ENCODE measurements around the gene KIF11.

KIF11 gene

DNA sequence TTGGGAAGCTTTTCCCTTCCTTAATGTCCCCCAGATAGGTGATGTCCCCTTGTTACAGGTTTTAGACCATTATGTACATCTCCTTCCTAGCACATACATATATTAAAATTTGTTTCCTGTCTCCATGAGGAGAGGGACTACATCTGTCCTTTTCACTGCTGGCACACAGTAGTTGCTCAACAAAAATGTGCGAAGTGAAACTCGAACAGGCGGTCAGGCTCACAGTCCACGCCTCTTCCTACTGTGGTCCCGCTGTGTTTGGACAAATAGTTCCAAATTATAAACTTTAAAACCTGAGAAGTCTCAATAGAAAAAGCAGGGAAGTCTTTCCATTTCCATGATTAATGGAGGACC is 95.6 kb downstream of the KIF11 start:
- no peak for DNase-seq

DNA sequence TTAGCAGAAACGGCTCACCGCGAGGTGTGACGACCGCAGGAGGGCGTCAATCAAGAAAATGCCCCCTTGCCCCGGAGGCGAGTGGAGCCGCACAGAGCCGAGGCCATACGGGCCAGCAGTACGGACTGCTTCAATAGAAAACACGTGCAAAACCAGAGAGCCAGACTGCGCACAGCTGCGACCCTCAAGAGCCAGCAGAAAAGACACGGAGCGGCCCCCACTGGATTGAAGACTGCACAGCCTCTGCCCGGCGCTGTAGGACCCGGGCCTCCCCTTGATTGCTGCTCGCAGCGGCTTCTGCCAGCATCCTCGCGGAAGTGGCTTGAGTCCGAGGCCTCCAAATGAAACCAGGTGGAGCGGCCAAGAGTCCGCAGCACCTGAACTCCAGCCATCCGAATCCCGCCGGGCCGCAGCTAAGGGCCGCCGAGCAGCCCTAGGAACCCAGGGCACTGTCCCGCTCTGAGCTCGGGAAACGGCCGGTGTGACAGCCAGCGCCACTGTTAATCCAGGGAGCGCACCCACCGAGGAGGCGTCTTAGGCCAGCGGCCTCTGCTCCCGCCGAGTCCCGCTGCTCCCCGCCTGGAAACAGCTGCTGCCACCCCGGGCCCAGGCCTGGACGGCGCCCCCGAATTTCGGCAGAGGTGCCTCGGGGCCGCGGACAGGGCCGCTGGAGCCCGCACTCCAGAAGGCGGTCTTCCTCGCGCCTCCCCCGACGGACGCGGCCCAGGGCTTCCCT is 96.2 kb downstream of the KIF11 start:
- DNase-seq, result peak; percentile 9

- peak; percentile 29 for DNase-seq
Measured at GRCh38 chr10:92689663-92690210, 96.8 kb downstream of the KIF11 start, which contains the start of gene HHEX. Gene HHEX, plus strand, starts transcription at chr10:92689955. Its CDS starts 32 bp downstream, at chr10:92689987.

GRCh38 chr10:92690211-92690914 is 97.4 kb downstream of the KIF11 start:
- DNase-seq, result peak; percentile 47

GRCh38 chr10:92690915-92691590 is 98.1 kb downstream of the KIF11 start:
- no peak for DNase-seq

DNA sequence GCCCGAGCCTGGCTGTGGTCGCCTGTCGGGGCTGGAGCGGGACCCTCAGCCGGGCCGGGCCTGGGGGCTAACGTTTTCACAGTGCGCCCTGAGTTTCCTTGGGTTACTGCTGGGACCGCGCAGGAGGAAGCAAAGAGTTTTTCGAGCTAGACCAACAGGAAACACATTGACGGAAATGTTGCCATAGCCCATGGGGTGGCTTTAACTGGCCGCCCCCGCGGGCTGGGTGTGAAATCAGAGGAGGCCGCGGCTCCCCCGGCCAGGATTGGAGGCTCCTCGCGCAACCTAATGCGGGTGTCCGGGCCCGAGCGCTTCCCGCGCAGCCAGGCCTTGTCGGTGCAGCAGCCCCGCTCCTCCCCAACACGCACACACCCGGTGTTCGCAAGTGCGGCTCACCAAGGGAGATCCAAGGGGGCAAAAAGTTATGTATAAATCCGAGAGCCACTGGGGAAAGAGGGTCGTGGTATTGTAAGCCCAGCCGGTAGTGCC is 98.7 kb downstream of the KIF11 start:
- no peak for DNase-seq

DNA sequence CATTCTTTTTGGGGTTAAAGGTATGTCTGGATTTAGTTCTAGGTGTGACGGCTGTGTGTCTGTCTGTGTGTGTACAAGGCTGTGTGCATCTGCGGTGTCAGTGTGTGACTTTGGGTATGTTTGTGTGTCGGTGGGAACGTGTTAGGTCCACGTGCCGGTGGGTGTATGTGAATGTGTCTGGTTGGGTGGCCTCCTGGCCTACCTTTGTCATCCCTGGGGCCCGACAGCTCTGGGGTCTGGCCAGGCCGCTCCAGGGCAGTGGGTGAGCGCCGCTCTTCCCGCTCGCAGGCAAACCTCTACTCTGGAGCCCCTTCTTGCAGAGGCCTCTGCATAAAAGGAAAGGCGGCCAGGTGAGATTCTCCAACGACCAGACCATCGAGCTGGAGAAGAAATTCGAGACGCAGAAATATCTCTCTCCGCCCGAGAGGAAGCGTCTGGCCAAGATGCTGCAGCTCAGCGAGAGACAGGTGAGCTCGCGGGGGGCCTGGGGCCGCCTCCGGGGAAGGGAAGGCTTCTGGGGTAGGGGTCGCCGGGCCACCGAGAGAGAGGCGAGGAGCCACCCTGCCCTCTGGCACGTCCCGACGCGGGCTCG is 99.2 kb downstream of the KIF11 start:
- no peak for DNase-seq

DNA sequence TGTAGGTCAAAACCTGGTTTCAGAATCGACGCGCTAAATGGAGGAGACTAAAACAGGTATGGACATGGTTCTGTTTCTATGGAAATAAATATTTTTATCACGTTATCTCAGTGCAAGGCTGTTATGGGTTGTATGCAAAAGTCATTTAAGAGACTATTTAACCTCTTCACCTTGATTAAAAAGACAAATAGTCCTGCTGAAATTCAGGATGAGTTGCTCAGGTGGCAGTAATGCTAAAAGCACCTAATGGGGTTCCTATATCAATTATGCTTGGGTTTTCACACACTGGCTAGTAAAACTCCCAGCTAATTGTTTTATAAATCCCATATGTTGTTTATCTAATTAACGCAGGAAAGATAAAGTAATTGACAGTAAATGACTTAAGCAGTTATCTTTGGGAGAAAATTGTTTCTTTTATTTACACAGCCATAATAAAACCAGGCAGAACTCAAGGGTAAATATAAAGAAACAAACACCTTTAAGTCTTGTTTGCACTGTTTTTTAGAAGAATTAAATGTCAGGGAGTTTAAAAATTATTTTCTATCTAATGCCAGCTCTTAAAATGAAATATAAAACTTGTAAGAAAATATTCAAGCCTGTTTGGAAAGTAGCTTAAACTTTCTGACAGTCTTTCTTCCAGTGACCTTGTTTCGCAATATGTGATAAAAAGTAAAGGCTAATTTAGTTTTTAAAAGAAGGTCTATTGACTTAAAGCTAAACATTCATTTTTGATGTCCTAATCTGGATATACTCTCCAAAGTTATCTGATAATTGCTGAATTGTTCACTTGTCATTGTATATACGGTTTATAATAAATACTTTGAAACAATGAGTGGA is 100.0 kb downstream of the KIF11 start:
- DNase-seq, result no peak

- DNase-seq, result no peak
Measured at GRCh38 chr10:92693534-92693893, 100.6 kb downstream of the KIF11 start.

DNA sequence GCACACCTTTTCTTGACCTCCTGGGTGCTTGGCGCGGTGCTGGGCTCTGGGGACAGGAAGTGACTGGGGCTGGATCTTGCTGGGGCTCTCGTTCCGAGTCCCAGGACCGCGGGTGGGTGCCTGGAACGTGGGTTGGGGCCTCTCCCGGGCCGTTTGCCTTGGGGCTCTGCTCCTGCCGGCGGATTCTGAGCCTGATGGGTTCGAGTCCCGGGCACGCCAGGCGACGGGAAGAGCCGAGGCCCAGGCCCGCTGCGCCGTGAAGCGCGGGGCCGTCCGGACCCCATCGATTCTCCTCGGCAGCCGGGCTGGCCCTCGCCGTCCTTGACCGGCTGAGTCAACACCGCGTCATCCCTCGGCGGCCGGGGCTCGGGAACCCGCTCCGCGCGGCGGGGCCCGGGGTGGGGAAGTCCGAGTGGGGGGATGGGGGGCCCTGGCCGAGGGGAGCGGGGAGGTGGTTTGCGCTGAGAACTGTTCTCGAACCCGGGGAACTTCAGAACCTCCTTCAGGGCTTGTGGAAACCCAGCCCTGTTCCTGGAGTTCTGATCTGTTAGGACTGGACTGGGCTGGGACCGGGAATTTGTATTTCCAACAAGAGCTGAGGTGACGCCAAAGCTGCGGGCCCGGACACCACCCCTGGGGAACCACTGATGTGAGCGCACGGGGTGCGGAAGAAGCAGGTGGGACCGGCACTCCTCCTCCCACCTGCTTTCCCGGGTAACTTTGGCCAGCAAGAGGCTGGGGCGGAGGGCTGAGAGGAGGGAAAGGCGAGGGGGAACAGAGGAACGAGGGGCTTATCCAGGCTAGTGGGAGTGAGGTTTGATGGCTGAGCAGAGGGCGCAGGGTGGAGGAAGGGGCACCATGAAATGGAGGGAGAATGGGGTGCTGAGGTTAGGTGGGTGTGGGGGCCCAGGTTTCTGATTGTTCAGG is 103.0 kb downstream of the KIF11 start:
- DNase-seq, result no peak

GRCh38 chr10:92696606-92697383 is 103.9 kb downstream of the KIF11 start:
- DNase-seq, result no peak

- DNase-seq, result no peak
Measured at GRCh38 chr10:92697663-92698511, 105.0 kb downstream of the KIF11 start.

DNA sequence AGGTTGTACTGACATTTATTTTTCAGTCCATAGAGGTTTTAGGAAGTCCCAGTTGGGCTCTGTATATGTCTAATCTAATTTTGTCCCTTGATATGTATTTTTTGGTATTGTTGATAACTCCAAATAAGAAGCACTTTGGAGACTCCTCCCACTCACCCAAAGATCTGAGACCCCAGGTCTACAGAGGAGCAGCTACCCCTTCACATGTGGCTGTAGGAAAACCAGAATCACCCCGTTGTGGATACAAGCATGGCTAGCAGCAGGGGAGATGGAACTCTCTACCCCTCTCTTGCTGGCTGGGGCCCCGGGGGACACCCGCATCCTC is 106.2 kb downstream of the KIF11 start:
- no peak for DNase-seq

DNA sequence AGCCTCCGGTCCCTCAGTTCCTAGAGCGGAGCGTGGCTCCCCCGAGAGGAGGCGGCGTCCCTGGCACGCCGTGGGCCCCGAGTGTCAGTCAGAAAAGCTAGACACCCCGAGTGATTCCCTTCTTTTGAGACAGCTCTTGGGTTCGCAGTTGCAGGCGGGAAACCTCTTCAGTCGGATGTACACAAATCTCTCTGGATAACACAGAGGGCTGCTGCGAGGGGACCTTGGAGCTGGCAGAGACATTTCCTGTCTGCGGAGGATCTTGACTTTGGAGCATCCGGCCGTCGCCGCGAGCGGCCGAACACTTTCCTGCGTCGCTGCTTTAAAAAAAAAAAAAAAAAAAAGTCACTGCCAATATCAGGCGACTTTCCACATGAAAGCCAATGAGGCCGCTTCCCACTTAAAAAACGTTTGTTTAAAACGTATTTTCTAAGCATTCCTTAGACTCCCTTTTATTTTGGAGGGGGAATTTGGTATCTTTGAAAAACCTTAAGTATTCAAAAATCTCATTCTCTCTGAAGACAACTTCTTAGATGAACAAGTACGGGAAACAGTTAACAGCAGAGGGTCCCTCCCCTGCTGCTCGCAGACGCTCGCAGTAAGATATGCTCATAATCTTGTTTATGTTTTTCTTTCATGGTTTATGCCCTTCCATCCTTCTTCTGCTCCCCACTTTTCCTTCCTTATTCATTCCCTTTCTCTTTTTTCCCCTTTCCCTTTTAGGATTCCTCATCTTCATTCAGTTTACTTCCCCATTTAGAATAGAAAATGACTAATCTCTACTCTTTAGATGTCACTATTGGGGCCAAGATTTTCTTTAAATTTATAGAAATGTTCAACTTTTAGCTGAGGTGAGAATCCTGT is 106.8 kb downstream of the KIF11 start:
- no peak for DNase-seq

GRCh38 chr10:92702301-92702916 is 109.5 kb downstream of the KIF11 start:
- no peak for DNase-seq

Data from stimulated activated CD4-positive, alpha-beta T cell treated with anti-CD3 and anti-CD28 coated beads, Interleukin-4, amount 100 ng/mL, for 1 hour (primary cell).